ENCODE results near the gene SLC16A12. TPM values are rescaled to one million over a fixed set of nuclear protein-coding genes. Genes with fewer than 3 reads are reported as not detected.
A peak's percentile ranks its signal among the peaks of the same experiment; 100 is the strongest.
"Not testable (repeated sequence)": the region's sequence is repeated elsewhere in the genome, so short reads cannot be mapped to it uniquely, and the experiment has no call there.

The SLC16A12 gene
- total and polyA plus RNA-seq, 11 donors = 1.7 to 6.6 (median 2.9) TPM

DNA sequence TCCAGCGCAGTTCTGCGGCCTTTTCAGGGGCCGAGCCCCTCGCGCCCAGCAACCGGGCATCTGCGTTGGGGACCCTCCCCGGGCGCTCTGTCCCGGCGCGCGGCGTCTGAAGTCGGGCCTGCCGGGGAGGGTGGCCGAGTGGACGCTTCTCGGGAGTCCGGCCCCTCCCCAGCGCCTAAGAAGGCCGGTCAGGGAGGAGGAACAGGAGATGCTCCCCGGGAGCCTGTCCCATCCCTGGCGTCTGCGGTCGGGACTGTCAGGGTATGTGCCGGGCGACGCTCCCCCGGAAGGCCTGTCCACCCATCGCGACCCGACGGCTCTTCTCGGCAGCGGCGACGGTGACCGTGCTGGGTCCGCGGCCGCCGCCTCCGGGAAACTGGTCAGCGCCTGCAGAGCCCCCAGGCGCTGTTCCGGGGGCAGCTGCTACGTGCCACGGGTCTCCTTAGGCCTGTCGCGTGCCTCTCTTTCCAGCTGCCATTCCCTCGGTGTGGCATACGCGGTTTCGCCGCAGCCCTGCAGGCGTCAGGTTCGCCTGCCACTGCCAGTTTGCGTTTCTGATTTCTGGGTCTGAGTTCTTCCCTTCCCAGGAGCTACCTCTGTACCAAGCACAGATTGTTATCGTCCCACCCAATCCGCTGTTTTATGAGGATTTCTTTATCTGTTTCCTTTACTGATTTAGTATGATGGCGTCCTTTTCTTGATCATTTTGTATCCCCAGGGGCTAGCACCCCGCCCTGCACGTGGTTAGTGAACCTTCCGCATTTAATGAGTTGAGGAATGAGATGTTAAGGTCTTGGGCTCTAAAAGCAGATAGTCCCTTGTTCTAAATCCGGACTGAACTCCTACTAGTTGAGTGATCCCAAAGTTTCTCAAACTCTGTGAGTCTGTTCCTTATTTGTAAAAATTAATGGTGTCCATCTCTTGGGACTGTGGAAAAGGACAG, 120.2 kb downstream of the SLC16A12 start:
- intact Hi-C loops (cut with DNase I) = loop anchor here in 5 of 10 donors (2.0 to 10.0 kb wide), 5 partner anchors 22 to 160 kb away; partner anchors contain the start of genes IFIT1 (in 1 of the 5), IFIT2 (in 1 of the 5), IFIT3 (in 1 of the 5) and LIPA (in 1 of the 5)
- peak; percentile 51 to 85 (median 76) for ATAC-seq
- DNase-seq = peak; percentile 48 to 78 (median 57)
- H3K4me1 ChIP-seq = peaks cover 0 to 61% (median 36%) of the 10 kb centered on the region in 12 donors
- H3K27ac ChIP-seq = peak overlapping the region; percentile 92 to 99 (median 96)
- peak overlapping the region; percentile 75 to 95 (median 86) for H3K4me3 ChIP-seq
- 2 to 5% (median 3%) methylated on average over 44 to 66 of the region's 66 CpGs for WGBS, 4 donors
- H3K36me3 ChIP-seq = peaks cover 0 to 28% (median 12%) of the 10 kb centered on the region in 9 donors
- TF ChIP-seq, protein P1, sequence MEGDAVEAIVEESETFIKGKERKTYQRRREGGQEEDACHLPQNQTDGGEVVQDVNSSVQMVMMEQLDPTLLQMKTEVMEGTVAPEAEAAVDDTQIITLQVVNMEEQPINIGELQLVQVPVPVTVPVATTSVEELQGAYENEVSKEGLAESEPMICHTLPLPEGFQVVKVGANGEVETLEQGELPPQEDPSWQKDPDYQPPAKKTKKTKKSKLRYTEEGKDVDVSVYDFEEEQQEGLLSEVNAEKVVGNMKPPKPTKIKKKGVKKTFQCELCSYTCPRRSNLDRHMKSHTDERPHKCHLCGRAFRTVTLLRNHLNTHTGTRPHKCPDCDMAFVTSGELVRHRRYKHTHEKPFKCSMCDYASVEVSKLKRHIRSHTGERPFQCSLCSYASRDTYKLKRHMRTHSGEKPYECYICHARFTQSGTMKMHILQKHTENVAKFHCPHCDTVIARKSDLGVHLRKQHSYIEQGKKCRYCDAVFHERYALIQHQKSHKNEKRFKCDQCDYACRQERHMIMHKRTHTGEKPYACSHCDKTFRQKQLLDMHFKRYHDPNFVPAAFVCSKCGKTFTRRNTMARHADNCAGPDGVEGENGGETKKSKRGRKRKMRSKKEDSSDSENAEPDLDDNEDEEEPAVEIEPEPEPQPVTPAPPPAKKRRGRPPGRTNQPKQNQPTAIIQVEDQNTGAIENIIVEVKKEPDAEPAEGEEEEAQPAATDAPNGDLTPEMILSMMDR (IDR thresholded peaks at IDR 0.05) = peak in 2 of 12 donors; percentile 12 to 14
- TF ChIP-seq POLR2A (IDR thresholded peaks at IDR 0.05) = peak in 1 of 2 donors; percentile 6
- H3K9me3 ChIP-seq = no peaks in the 10 kb centered on the region
- no peaks in the 10 kb centered on the region for H3K27me3 ChIP-seq

DNA sequence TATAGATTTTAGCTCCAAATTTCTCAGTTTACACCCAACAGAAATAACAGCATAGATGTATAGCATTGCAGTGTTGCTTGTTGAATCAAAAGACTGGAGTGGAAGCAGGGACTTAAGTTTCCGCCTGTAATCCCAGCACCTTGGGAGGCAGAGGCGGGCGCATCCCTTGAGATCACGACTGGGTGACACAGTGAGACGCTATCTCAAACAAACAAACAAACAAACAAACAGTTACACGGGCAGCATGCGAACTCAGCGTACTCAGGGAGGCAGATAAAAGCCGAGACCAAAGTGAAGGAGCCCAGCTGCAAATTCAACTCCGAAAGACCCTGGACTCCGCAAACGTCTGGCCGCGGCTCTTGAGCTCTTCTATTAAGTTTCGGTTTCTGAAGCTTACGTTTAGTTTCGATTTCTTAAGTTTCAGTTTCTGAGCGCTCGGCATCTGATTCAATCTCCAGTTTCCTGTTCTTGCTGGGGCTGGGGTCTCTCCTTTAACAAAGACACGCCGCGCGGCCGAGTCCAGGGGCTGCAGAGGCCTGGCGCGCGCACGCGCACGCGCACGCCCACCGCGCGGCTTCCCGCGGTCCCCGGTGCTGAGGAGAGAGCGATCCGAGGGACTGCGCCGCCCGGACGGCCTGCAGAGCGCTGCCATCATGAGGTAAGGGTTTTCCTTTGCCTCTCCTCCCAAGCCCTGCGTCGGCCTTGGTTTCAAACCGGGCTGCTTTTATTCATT, 121.1 kb downstream of the SLC16A12 start, which contains the start of gene IFIT5:
Gene IFIT5 (plus strand): TSS at position 423 of the 733 bp plus-strand sequence. CDS start 231 bp downstream, at position 654.
- Histone ChIP-seq H3K36me3 (peaks cover 0 to 23% (median 12%) of the 10 kb centered on the region in 9 donors), H3K27ac (peak within 1 kb of the TSS; percentile 92 to 99 (median 96)), H3K4me1 (peaks cover 0 to 53% (median 33%) of the 10 kb centered on the region in 12 donors), H3K9me3 (no peaks in the 10 kb centered on the region), H3K4me3 (peak within 1 kb of the TSS; percentile 75 to 95 (median 86)), H3K27me3 (no peaks in the 10 kb centered on the region)
- DNase-seq (peak; percentile 74 to 87 (median 78)), ATAC-seq (peak; percentile 79 to 95 (median 92))
- intact Hi-C loops (cut with DNase I) = loop anchor here in 5 of 10 donors (2.0 to 10.0 kb wide), 5 partner anchors 22 to 160 kb away; partner anchors contain the start of genes IFIT1 (in 1 of the 5), IFIT2 (in 1 of the 5), IFIT3 (in 1 of the 5) and LIPA (in 1 of the 5)
- peak in 1 of 2 donors; percentile 38 for TF ChIP-seq POLR2A (IDR thresholded peaks at IDR 0.05)
- TF ChIP-seq, protein P1 (IDR thresholded peaks at IDR 0.05) = peak in 3 of 12 donors; percentile 23 to 30 (median 25)
- WGBS, 4 donors = 0 to 1% (median 0%) methylated on average over 21 to 48 of the region's 48 CpGs

DNA sequence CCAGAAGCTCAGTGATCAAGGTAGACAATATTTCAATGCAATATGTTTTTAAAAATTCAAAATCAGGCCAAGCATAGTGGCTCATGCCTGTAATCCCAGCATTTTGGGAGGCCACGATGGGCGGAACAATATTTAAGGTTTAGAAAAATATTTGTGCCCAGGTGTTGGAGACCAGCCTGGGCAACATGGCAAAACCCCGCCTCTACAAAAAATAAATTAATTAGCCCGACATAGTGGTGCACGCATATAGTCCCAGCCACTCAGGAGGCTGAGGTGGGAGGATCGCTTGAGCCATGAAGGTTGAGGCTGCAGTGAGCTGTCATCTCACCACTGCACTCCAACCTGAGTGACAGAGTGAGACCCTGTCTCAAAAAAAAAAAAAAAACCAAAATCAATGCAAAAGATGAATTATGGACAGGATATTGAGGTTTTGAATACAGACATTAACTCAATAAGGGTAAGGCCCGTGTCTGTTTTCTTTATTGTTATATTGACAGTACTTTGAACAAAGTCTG, 121.9 kb downstream of the SLC16A12 start:
- Histone ChIP-seq H3K36me3 (peaks cover 0 to 16% (median 12%) of the 10 kb centered on the region in 9 donors), H3K9me3 (no peaks in the 10 kb centered on the region), H3K4me3 (peak overlapping the region in 9 of 12 donors; percentile 75 to 95 (median 87)), H3K27ac (peak overlapping the region in 11 of 12 donors; percentile 93 to 99 (median 96)), H3K27me3 (no peaks in the 10 kb centered on the region), H3K4me1 (peaks cover 0 to 44% (median 28%) of the 10 kb centered on the region in 12 donors)
- no peak for TF ChIP-seq POLR2A (IDR thresholded peaks at IDR 0.05)
- TF ChIP-seq, protein P1 (IDR thresholded peaks at IDR 0.05) = no peak
- intact Hi-C loops (cut with DNase I) = loop anchor here in 3 of 10 donors (5.0 to 10.0 kb wide), 3 partner anchors 86 to 159 kb away; partner anchors contain the start of genes IFIT2 (in 1 of the 3), IFIT3 (in 1 of the 3) and LIPA (in 1 of the 3)
- DNase-seq = no peak
- WGBS, 4 donors = 83 to 92% (median 87%) methylated on average over 7 of the region's 7 CpGs
- no peak for ATAC-seq

DNA sequence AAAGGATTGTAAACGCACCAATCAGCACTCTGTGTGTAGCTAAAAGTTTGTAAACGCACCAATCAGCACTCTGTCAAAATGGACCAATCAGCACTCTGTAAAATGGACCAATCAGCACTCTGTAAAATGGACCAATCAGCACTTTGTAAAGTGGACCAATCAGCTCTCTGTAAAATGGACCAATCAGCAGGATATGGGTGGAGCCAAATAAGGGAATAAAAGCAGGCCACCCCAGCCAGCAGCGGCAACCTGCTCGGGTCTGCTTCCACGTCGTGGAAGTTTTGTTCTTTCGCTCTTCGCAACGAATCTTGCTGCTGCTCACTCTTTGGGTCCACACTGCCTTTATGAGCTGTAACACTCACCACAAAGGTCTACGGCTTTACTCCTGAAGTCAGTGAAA, 123.1 kb downstream of the SLC16A12 start:
- not testable (repeated sequence) for H3K27me3 ChIP-seq, H3K4me3 ChIP-seq, ATAC-seq, H3K27ac ChIP-seq, H3K36me3 ChIP-seq, DNase-seq, H3K9me3 ChIP-seq
- peaks cover 0 to 33% (median 18%) of the 10 kb centered on the region in 12 donors for H3K4me1 ChIP-seq
- 82 to 95% (median 88%) methylated on average over 10 of the region's 10 CpGs for WGBS, 4 donors
- intact Hi-C loops (cut with DNase I) = loop anchor here in 3 of 10 donors (5.0 to 10.0 kb wide), 3 partner anchors 85 to 157 kb away; partner anchors contain the start of genes IFIT2 (in 1 of the 3), IFIT3 (in 1 of the 3) and LIPA (in 1 of the 3)

DNA sequence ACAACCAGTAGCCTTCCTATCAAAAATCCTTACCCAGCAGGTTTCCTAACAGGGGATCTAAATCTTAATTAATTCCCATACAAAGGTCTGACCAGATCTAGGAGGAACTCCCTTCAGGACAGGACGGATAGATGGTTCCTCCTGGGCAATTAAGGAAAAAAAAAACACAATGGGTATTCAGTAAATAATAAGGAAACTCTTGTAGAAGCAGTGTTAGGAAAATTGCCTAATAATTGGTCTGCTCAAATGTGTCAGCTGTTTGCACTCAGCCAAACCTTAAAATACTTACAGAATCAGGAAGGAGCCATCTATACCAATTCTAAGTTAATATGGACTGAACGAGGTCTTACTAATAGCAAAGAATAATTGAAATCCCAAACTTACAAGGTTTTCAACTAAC, 124.3 kb downstream of the SLC16A12 start:
- H3K27me3 ChIP-seq, ATAC-seq, H3K36me3 ChIP-seq, H3K4me3 ChIP-seq, DNase-seq, H3K9me3 ChIP-seq: not testable (repeated sequence)
- WGBS, 4 donors = 79 to 84% (median 83%) methylated on average over 2 of the region's 2 CpGs
- Histone ChIP-seq H3K27ac (peak overlapping the region in 1 of 12 donors; percentile 46), H3K4me1 (peaks cover 0 to 21% (median 14%) of the 10 kb centered on the region in 12 donors)
- intact Hi-C loops (cut with DNase I) = loop anchor here in 3 of 10 donors (5.0 to 10.0 kb wide), 3 partner anchors 84 to 156 kb away; partner anchors contain the start of genes IFIT2 (in 1 of the 3), IFIT3 (in 1 of the 3) and LIPA (in 1 of the 3)

DNA sequence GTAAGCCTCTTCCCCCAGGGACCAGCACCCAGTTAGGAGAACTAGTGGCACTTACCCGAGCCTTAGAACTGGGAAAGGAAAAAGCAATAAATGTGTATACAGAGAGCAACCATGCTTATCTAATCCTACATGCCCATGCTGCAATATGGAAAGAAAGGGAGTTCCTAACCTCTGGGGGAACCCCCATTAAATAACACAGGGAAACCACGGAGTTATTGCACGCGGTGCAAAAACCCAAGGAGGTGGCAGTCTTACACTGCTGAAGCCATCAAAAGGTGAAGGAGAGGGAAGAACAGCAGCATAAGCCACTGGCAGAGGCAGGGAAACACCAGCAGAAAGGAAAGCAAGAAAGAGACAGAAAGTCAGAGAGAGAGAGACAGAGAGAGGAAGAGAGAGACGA, 124.8 kb downstream of the SLC16A12 start:
- H3K4me3 ChIP-seq, H3K27ac ChIP-seq, H3K27me3 ChIP-seq, H3K36me3 ChIP-seq, DNase-seq, H3K9me3 ChIP-seq, ATAC-seq: not testable (repeated sequence)
- intact Hi-C loops (cut with DNase I) = loop anchor here in 3 of 10 donors (5.0 to 10.0 kb wide), 3 partner anchors 83 to 156 kb away; partner anchors contain the start of genes IFIT2 (in 1 of the 3), IFIT3 (in 1 of the 3) and LIPA (in 1 of the 3)
- WGBS, 4 donors = 93 to 96% (median 95%) methylated on average over 5 of the region's 5 CpGs
- H3K4me1 ChIP-seq = peaks cover 0 to 15% (median 9%) of the 10 kb centered on the region in 12 donors
